ENCODE results near the gene AMPD2. TPM values are rescaled to one million over a fixed set of nuclear protein-coding genes. Genes with fewer than 3 reads are reported as not detected.

Gene AMPD2
- total and polyA plus RNA-seq, 7 donors, result 4.2 to 13.9 (median 8.5) TPM

DNA sequence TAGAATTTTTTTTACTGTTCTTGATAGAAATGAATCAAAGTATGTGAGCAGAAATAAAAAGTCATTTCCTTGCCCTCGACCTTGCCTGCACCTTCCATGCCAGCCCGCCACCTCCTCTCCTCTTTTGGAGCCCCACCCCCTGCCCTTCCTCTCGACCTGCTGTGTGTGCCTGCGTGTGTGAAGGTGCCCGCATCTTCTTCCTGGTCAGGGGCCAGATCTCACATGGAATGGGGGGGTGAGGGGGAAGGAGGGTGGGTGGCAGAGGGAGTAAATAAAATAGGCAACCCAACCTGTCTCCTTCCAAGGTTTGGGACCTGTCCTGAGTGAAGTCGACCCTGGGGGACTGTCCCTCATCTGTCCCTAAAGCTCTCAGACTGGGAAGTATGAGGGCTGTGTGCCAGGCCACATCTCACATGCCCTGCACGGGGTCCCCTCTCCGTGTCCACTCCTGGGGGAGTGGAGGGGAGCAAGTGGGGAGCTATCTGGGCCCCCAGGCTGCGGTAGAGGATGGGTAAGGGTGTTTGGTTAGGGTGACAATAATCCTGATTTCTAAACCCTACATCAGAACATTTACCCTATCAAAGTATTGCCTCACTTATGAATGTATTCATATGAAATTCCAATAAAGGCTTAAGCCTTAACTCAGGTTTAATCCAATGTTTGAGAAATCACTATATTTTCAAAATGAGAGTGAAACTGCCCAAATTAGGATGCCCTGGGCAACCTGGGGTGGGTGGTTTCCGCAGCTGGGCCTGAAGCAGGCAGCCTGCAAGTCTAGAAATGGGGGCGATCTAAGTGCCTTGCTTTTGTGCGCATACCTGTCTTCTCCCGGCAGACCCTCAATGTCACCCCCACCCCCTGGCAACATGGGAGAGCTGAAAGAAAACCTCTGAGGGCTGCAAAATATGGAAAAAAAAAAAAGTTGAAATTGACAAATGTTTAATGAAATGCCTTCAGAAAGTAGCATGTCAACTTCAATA, 15.4 kb downstream of the AMPD2 start:
- no peaks in the 10 kb centered on the region for H3K4me1 ChIP-seq
- 69 to 74% (median 69%) methylated on average over 13 of the region's 13 CpGs for WGBS, 3 donors

DNA sequence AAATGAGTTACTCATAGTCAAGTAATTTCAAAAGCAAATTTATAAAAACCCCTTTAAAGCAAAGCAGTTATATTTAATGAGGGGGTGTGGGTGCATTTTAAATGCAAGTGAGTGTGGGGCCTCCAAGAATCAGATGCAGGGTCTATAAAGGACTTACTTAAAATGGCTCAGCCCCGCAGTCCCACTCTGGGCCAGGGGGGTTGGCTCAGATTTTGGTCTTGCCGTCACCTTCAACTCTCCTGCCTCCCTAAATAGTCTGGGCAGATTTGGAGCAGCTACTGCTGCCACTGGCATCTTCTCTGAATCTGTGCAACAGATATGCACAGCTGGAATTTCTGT, 16.2 kb downstream of the AMPD2 start:
- intact Hi-C loops (cut with DNase I), result loop anchor here in 1 of 2 donors (5.0 kb wide), 1 partner anchor 346 kb away; the partner anchor contains the start of gene AHCYL1
- WGBS, 3 donors, result 54 to 67% (median 59%) methylated on average over 2 of the region's 2 CpGs
- peak in 1 of 4 donors; percentile 2 for ATAC-seq
- TF ChIP-seq, protein P1, sequence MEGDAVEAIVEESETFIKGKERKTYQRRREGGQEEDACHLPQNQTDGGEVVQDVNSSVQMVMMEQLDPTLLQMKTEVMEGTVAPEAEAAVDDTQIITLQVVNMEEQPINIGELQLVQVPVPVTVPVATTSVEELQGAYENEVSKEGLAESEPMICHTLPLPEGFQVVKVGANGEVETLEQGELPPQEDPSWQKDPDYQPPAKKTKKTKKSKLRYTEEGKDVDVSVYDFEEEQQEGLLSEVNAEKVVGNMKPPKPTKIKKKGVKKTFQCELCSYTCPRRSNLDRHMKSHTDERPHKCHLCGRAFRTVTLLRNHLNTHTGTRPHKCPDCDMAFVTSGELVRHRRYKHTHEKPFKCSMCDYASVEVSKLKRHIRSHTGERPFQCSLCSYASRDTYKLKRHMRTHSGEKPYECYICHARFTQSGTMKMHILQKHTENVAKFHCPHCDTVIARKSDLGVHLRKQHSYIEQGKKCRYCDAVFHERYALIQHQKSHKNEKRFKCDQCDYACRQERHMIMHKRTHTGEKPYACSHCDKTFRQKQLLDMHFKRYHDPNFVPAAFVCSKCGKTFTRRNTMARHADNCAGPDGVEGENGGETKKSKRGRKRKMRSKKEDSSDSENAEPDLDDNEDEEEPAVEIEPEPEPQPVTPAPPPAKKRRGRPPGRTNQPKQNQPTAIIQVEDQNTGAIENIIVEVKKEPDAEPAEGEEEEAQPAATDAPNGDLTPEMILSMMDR (IDR thresholded peaks at IDR 0.05), result no peak
- no peaks in the 10 kb centered on the region for H3K27me3 ChIP-seq (ENCODE audit: insufficient read depth in 3 of 3, low read length in 2 of 3)
- H3K4me1 ChIP-seq, result no peaks in the 10 kb centered on the region
- DNase-seq, result no peak
- H3K9me3 ChIP-seq, result no peaks in the 10 kb centered on the region
- no peak overlapping the region for H3K4me3 ChIP-seq
- H3K27ac ChIP-seq, result no peak overlapping the region
- H3K36me3 ChIP-seq (ENCODE audit: insufficient read depth in 1 of 2, low read depth in 1 of 2), result peaks cover 0 to 6% of the 10 kb centered on the region in 2 donors

More for the DNA sequence above, 15.4 kb downstream of the AMPD2 start:
- no peaks in the 10 kb centered on the region for H3K9me3 ChIP-seq
- peaks cover 0 to 8% of the 10 kb centered on the region in 2 donors for H3K36me3 ChIP-seq (ENCODE audit: insufficient read depth in 1 of 2, low read depth in 1 of 2)
- H3K4me3 ChIP-seq, result no peak overlapping the region
- no peak overlapping the region for H3K27ac ChIP-seq
- DNase-seq, result no peak
- no peaks in the 10 kb centered on the region for H3K27me3 ChIP-seq (ENCODE audit: insufficient read depth in 3 of 3, low read length in 2 of 3)
- intact Hi-C loops (cut with DNase I), result loop anchor here in 1 of 2 donors (5.0 kb wide), 2 partner anchors 88 to 347 kb away; partner anchors contain the start of genes AHCYL1 and GNAI3
- TF ChIP-seq, protein P1 (IDR thresholded peaks at IDR 0.05), result no peak
- no peak for ATAC-seq

DNA sequence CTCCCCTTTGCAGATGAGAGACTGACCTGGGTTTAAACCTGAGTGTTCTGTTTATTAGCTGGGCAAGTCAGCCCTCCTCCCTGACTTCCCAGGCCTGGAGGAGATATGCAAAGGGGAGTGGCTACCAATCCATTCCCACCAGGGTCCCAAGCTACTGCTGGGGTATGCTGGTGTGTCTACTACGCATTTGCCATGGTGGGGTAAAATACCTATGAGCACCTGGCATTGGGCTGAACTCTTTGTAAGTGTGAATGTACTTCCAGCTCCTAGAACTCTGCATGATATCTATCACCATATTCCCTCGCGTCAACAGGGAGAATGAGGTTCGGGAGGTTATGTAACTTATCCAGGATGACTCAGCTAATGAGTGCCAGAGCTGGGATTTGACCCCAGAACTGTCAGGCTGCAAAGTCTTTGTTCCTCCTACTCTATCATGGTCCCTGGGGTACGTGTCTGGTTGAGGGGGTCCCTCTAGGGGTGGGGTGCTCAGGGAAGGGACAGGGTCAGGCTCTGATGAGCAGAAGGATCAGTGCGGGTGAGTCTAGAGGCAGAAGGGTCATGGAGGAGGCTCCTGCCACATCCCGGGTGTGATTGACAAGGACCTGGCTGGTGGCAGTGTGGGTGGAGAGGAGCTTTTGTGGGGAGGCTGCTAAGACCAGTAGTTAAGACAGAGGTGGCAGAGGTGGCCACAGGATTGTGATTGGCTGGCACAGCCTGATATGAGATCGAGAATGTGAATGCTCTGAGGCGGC, 16.7 kb downstream of the AMPD2 start:
- DNase-seq (no peak), ATAC-seq (peak in 2 of 4 donors; percentile 12 to 25)
- H3K27ac ChIP-seq, result no peak overlapping the region
- H3K4me1 ChIP-seq, result no peaks in the 10 kb centered on the region
- 48 to 60% (median 48%) methylated on average over 9 of the region's 9 CpGs for WGBS, 3 donors
- H3K36me3 ChIP-seq (ENCODE audit: insufficient read depth in 1 of 2, low read depth in 1 of 2), result peaks cover 0 to under 1% of the 10 kb centered on the region in 2 donors
- H3K4me3 ChIP-seq, result no peak overlapping the region
- intact Hi-C loops (cut with DNase I), result loop anchor here in 1 of 2 donors (5.0 kb wide), 1 partner anchor 346 kb away; the partner anchor contains the start of gene AHCYL1
- H3K9me3 ChIP-seq, result no peaks in the 10 kb centered on the region
- no peaks in the 10 kb centered on the region for H3K27me3 ChIP-seq (ENCODE audit: insufficient read depth in 3 of 3, low read length in 2 of 3)
- TF ChIP-seq, protein P1 (IDR thresholded peaks at IDR 0.05), result no peak

DNA sequence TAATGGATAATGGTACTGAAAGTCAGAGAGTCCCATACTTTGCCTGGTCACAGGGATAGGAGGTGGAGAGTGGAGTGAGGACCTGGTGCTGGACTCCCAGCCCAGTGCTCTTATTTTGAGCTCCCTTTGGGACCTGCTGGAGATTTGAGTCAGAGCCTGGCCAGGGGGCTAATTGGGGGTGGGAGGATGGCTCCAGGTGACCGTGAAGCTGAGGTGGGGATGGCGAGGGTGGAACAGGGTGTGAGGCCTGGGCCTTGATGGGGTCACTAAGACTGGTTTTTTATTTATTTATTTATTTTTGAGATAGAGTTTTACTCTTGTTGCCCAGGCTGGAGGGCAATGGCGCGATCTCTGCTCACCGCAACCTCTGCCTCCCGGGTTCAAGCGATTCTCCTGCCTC, 17.8 kb downstream of the AMPD2 start:
- H3K27ac ChIP-seq, result no peak overlapping the region
- no peaks in the 10 kb centered on the region for H3K4me1 ChIP-seq
- H3K36me3 ChIP-seq (ENCODE audit: insufficient read depth in 1 of 2, low read depth in 1 of 2), result no peaks in the 10 kb centered on the region
- no peaks in the 10 kb centered on the region for H3K9me3 ChIP-seq
- 96 to 98% (median 97%) methylated on average over 7 of the region's 7 CpGs for WGBS, 3 donors
- intact Hi-C loops (cut with DNase I), result loop anchor here in 1 of 2 donors (5.0 kb wide), 1 partner anchor 345 kb away; the partner anchor contains the start of gene AHCYL1
- ATAC-seq (no peak), DNase-seq (no peak)
- no peaks in the 10 kb centered on the region for H3K27me3 ChIP-seq (ENCODE audit: insufficient read depth in 3 of 3, low read length in 2 of 3)
- H3K4me3 ChIP-seq, result no peak overlapping the region
- TF ChIP-seq, protein P1 (IDR thresholded peaks at IDR 0.05), result no peak

Data from psoas muscle (tissue), 8 donors.